D721Med (cell line): ENCODE data around the gene KIF3A.

ENCODE experiments used
- DNase-seq: peaks from one replicate; pipeline ENCODE4 v3.0.0; 2011; ENCODE audit warnings: low spot score; ENCODE audit not compliant: insufficient read length
- FAIRE-seq: peaks from 2 replicates; lab custom pipeline; 2011; peaks lifted over from hg19 to GRCh38; lab: Jason Lieb, UNC
- TF ChIP-seq, protein P1 (sequence below): IDR thresholded peaks from 2 replicates; pipeline ENCODE4 v1.5.1; 2012; ENCODE audit warnings: mild to moderate bottlenecking, control low read depth; ENCODE audit not compliant: insufficient read depth; ENCODE audit errors: missing control alignments

Gene KIF3A

GRCh38 chr5:132770476-132771159 is 33.3 kb upstream of the KIF3A start:
- TF ChIP-seq, protein P1, sequence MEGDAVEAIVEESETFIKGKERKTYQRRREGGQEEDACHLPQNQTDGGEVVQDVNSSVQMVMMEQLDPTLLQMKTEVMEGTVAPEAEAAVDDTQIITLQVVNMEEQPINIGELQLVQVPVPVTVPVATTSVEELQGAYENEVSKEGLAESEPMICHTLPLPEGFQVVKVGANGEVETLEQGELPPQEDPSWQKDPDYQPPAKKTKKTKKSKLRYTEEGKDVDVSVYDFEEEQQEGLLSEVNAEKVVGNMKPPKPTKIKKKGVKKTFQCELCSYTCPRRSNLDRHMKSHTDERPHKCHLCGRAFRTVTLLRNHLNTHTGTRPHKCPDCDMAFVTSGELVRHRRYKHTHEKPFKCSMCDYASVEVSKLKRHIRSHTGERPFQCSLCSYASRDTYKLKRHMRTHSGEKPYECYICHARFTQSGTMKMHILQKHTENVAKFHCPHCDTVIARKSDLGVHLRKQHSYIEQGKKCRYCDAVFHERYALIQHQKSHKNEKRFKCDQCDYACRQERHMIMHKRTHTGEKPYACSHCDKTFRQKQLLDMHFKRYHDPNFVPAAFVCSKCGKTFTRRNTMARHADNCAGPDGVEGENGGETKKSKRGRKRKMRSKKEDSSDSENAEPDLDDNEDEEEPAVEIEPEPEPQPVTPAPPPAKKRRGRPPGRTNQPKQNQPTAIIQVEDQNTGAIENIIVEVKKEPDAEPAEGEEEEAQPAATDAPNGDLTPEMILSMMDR, result no peak
- no peak for FAIRE-seq
- DNase-seq, result no peak

DNA sequence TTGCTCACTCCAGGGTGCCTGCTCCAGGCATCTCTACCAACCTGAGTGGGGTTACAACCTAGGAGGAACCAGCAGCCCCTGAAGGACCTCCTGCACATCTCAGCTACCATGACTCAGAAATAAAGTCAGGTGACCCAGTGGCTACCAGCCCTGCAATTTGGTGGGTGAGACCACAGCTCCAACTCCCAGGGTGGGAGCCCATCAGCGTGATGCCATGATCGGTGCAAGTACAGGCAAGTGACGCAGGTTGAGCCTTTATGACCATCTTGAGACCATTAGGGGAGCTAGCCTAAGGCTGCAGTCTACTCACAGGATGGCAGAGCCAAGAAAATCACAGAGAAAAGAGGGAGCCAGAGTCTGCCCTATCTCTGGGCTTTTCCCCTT is 31.1 kb upstream of the KIF3A start:
- FAIRE-seq (no peak), DNase-seq (no peak)
- TF ChIP-seq, protein P1, result no peak

GRCh38 chr5:132767150-132767549 is 29.8 kb upstream of the KIF3A start:
- FAIRE-seq (no peak), DNase-seq (no peak)
- TF ChIP-seq, protein P1, result no peak

GRCh38 chr5:132766806-132767055 is 29.4 kb upstream of the KIF3A start:
- FAIRE-seq, result no peak

DNA sequence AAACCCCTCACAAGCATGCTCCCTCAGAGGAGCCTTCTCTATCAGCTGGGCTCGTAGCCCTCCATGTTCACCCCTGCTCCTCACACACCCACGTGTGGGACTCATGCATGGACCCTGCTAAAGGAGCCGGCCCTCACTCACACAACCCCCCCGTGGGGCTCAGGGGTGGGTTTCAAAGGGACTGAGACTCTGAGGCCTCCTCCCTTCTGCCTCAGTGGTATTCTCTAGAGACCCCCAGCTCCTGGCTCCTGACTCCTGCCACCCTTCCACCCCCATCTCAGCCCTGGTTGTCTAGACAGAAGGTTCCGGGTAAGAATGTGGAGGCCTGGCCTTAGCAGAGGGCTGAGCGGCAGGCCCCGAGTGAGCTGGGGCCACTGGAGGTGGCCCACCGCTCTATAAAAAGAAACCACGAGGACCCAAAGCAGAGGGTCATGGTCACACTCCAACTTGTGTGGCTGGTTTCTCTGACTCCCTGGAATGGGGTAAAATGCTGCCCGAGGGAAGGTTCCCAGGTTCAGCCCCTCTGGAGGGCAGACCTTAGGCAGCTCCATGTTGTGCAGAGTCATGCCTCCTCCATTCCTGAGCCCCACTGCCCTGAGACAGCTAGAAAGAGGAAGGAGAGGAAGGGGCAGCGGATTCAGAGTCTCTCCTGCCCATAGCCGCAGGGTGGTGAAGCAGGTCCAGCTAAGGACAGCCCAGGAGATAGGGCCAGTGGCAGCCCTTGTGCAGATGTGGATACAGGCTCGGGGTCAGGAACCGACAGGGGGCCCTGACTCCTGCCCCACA is 28.9 kb upstream of the KIF3A start:
- FAIRE-seq (no peak), DNase-seq (no peak)
- TF ChIP-seq, protein P1, result no peak

More at GRCh38 chr5:132766806-132767055, 29.4 kb upstream of the KIF3A start:
- no peak for DNase-seq
- TF ChIP-seq, protein P1, result no peak

GRCh38 chr5:132765311-132766019 is 28.1 kb upstream of the KIF3A start:
- FAIRE-seq (no peak), DNase-seq (no peak)
- TF ChIP-seq, protein P1, result no peak
